Measurements from ENCODE around the gene TSPOAP1. TPM values are rescaled to one million over a fixed set of nuclear protein-coding genes. Genes with fewer than 3 reads are reported as not detected.

Gene TSPOAP1
- total and polyA plus RNA-seq, 2 of the 4 experiments (the other 2 are of a cell fraction) = 0.90 to 1.6 TPM

GRCh38 chr17:58334256-58334655 lies 5.7 kb upstream of the TSPOAP1 start:
- in situ Hi-C loops (cut with MboI; ENCODE audit: low sequenced_read_pairs) = loop anchor here (25.0 kb wide), 1 partner anchor 472 kb away; the partner anchor contains the start of gene MRPS23
- dilution Hi-C loops (cut with HindIII; ENCODE audit: low sequenced_read_pairs, unreplicated experiment) = no loop called here
- no peak overlapping the region for H4K5ac ChIP-seq (ENCODE audit: low read depth, low read length)

More at GRCh38 chr17:58334256-58334655, 5.7 kb upstream of the TSPOAP1 start:
- ATAC-seq (ENCODE audit: low read depth) (no peak), DNase-seq (no peak)
- H3K4me3 ChIP-seq (ENCODE audit: insufficient read depth, low read depth, low read length) = no peak overlapping the region
- CTCF ChIA-PET = no interaction called here
- WGBS, 2 experiments (ENCODE audit: extremely low coverage in 2 of 2, insufficient read length in 1 of 2) = 74% methylated on average over 3 of the region's 5 CpGs; no CpG with 5 or more reads in 1 of the 2 experiments
- no peaks in the 10 kb centered on the region for H3K36me3 ChIP-seq (ENCODE audit: control insufficient read depth, insufficient read depth, low read length)
- H3K27ac ChIP-seq (ENCODE audit: insufficient read depth, low read length) = no peak overlapping the region
- intact Hi-C loops (cut with micrococcal nuclease) = no loop called here
- peaks cover 30% of the 10 kb centered on the region for H3K4me1 ChIP-seq (ENCODE audit: control insufficient read depth, insufficient read depth, low read length)
- H3K18ac ChIP-seq (ENCODE audit: low read depth, low read length) = no peak overlapping the region
- H2AK9ac ChIP-seq (replicated peaks; ENCODE audit: low read depth, low read length, poor library complexity) = no peak overlapping the region
- no peak overlapping the region for H2BK120ac ChIP-seq (ENCODE audit: low read depth, low read length)
- no TSS peak for BruUV-seq (replicated peaks)
- H3K14ac ChIP-seq (replicated peaks; ENCODE audit: low read depth, low read length) = no peak overlapping the region
- H3K27me3 ChIP-seq (ENCODE audit: control insufficient read depth, insufficient read depth, low read length) = no peaks in the 10 kb centered on the region
- H4K20me1 ChIP-seq (ENCODE audit: insufficient read depth, low read length) = no peaks in the 10 kb centered on the region
- no peak overlapping the region for H3K4ac ChIP-seq (ENCODE audit: low read depth, low read length)
- H2AK5ac ChIP-seq (ENCODE audit: low read depth, low read length) = peak overlapping the region; percentile 75; the same call in 1 of the 2 replicates
- no peak overlapping the region for H3K9ac ChIP-seq (ENCODE audit: low read depth, low read length)
- H4K91ac ChIP-seq (ENCODE audit: insufficient read depth, low read depth, low read length) = peak overlapping the region; percentile 31; the same call in 1 of the 2 replicates
- TF ChIP-seq RCOR1 (IDR thresholded peaks at IDR 0.05; ENCODE audit: insufficient replicate concordance, low read length) = no peak
- no peaks in the 10 kb centered on the region for H3K9me3 ChIP-seq (ENCODE audit: control insufficient read depth, insufficient read depth, low read length)
- H3K4me2 ChIP-seq (ENCODE audit: low read depth, low read length) = no peak overlapping the region
- POLR2A ChIA-PET (ENCODE audit: unreplicated experiment) = no interaction called here
- H2BK15ac ChIP-seq (ENCODE audit: low read depth, low read length) = no peak overlapping the region
- peaks cover 30% of the 10 kb centered on the region for H3K9me1 ChIP-seq (ENCODE audit: insufficient read depth, low read length)
- H2AFZ ChIP-seq (replicated peaks; ENCODE audit: low read length, poor library complexity) = no peak overlapping the region
- H2BK20ac ChIP-seq (ENCODE audit: low read depth, low read length) = no peak overlapping the region
- no peak overlapping the region for H2BK5ac ChIP-seq (ENCODE audit: low read depth, low read length, poor library complexity, severe bottlenecking)
- no peak overlapping the region for H4K8ac ChIP-seq (ENCODE audit: low read depth in 2 of 2, low read length in 2 of 2)
- no peak overlapping the region for H3K23ac ChIP-seq (ENCODE audit: low read depth, low read length)
- no peak overlapping the region for H3K56ac ChIP-seq (ENCODE audit: extremely low read depth, insufficient read depth, low read length)
- peaks cover 3 to 14% of the 10 kb centered on the region in 2 experiments; a peak in 3 of 4 replicates for H3K79me1 ChIP-seq (ENCODE audit: low read depth in 1 of 2, low read length in 2 of 2)

All from IMR-90 (cell line).